SJCRH30 (cell line): ENCODE data around the gene DRC1. TPM values are rescaled to one million over a fixed set of nuclear protein-coding genes. Genes with fewer than 3 reads are reported as not detected.

Source experiments
- DNase-seq, 2 experiments: peaks; one replicate each; pipeline ENCODE4 v3.0.0-alpha.2; 2015 to 2020
- H3K27ac ChIP-seq: fragments of 250-450 bp; sonication (Bioruptor Pico); 2 replicates; pipeline ENCODE4 v1.5.1; 2020; ENCODE audit warnings: mild to moderate bottlenecking, moderate library complexity
- H3K27me3 ChIP-seq: fragments of 250-450 bp; sonication (Bioruptor Pico); 2 replicates; pipeline ENCODE4 v1.5.1; 2020; ENCODE audit warnings: mild to moderate bottlenecking, moderate library complexity
- H3K36me3 ChIP-seq: fragments of 250-450 bp; sonication (Bioruptor Pico); 2 replicates; pipeline ENCODE4 v1.5.1; 2020; ENCODE audit warnings: mild to moderate bottlenecking, moderate library complexity
- H3K4me1 ChIP-seq: fragments of 250-450 bp; sonication (Bioruptor Pico); 2 replicates; pipeline ENCODE4 v1.5.1; 2020; ENCODE audit warnings: mild to moderate bottlenecking, moderate library complexity
- H3K4me3 ChIP-seq: fragments of 250-450 bp; sonication (Bioruptor Pico); 2 replicates; pipeline ENCODE4 v1.5.1; 2020; ENCODE audit warnings: mild to moderate bottlenecking, moderate library complexity
- H3K9me3 ChIP-seq: fragments of 250-450 bp; sonication (Bioruptor Pico); replicated peaks from 2 replicates; pipeline ENCODE4 v1.5.1; 2020; ENCODE audit warnings: mild to moderate bottlenecking, moderate library complexity
- total RNA-seq: library from RNA; depleted of rRNA; stranded (reverse); fragments of >200 nt; shearing (Covaris generic); gene quantifications from 2 replicates; pipeline ENCODE4 v1.2.3, GENCODE V29; 2014

The DRC1 gene
- total RNA-seq, 1 experiment from 2014 or later: 0.24 TPM

DNA sequence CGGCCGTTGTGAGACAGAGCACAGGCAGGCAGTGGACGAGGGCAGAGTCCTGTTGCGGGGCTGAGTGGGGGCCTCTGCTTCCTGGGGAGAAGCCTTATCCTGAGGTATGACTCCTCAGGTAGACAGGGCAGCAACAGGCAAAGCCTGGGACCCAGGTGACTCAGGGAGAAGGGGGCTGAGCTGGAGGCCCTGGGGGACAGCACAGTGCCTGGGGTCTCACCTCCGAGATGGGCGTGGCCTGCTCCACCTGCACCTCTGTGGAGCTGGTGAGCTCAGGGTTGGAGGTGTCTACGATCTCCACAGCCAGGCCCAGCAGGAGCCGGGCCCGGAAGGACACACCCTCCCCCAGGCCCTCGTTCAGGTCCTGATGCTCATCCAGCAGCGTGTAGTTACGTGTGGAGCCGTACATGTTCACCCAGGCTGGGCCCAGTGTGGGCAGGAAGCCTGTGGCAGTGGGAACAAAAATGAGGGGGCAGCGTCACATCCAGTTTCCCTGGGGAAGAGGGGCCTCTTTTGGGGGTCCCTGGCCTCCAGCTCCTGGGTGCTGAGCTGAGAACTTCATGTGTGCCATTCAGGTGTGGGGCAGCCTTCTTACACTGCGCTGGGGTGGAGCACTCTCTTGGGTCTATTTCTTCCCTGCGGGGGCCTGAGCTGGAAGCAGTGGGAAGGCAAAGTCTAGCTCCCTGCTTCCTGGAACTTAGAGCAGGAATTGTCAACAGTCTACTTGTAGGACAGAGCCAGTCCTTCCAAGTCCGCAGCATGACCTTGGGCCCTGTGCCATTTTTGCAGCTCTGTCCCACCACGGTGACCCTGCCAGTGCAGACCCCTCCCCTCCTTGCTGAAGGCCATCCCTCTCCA is 79.1 kb downstream of the DRC1 start:
- Histone ChIP-seq H3K4me1 (peaks cover 15% of the 10 kb centered on the region), H3K27me3 (no peaks in the 10 kb centered on the region), H3K27ac (no peak overlapping the region), H3K4me3 (no peak overlapping the region), H3K9me3 (no peaks in the 10 kb centered on the region), H3K36me3 (no peaks in the 10 kb centered on the region)
- no peak for DNase-seq

DNA sequence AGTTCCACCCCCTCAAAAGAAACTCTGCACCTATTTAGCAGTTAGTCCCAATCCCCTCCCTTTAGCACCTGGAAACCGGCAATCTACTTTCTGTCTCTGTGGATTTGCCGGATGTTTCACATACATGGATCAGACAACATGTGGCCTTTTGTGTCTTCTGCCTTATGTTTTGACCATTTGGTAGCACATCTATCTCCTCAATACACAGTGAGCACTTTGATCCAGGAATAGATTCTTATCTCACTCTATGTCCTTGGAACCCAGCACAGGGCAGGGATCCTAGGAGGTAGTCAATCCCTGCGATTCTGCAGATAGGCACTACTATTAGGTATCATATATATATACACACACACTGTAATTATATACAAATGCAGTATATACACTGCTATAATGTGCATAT is 80.0 kb downstream of the DRC1 start:
- no peaks in the 10 kb centered on the region for H3K9me3 ChIP-seq
- no peak for DNase-seq
- no peaks in the 10 kb centered on the region for H3K36me3 ChIP-seq
- H3K4me1 ChIP-seq: peaks cover 15% of the 10 kb centered on the region
- H3K4me3 ChIP-seq: no peak overlapping the region
- no peak overlapping the region for H3K27ac ChIP-seq
- H3K27me3 ChIP-seq: no peaks in the 10 kb centered on the region

DNA sequence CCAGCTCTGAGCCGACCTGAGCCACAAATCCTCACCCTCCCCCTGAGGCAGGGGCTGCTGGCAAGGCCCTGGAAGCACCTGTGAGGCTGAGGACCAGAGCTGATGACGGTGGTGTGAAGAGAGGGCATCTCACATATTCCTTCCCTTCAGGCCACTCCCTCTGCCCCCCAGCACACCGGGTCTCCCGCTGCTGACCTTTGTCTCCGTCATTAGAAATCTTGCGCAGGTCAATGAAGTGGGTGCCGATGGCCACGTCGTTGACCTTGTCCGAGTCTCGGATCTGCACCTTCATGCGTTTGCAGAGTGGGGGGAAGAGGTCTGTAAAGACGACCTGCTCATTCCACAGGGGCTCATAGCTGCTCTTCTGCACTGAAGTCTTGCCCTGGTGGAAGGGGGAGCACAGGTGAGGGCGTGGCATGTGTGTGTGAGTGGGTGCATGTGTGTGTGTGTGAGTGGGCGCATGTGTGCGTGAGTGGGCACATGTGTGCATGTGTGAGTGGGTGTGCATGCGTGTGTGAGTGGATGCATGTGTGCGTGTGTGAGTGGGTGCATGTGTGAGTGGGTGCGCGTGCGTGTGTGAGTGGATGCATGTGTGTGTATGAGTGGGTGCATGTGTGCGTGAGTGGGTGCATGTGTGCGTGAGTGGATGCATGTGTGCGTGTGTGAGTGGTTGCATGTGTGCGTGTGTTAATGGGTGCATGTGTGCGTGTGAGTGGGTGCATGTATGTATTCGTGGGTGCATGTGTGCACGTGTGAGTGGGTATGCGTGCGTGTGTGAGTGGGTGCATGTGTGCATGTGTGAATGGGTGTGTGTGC is 80.7 kb downstream of the DRC1 start:
- no peak for DNase-seq
- Histone ChIP-seq H3K27ac (no peak overlapping the region), H3K9me3 (no peaks in the 10 kb centered on the region), H3K4me3 (no peak overlapping the region), H3K27me3 (no peaks in the 10 kb centered on the region), H3K36me3 (no peaks in the 10 kb centered on the region), H3K4me1 (peaks cover 15% of the 10 kb centered on the region)

DNA sequence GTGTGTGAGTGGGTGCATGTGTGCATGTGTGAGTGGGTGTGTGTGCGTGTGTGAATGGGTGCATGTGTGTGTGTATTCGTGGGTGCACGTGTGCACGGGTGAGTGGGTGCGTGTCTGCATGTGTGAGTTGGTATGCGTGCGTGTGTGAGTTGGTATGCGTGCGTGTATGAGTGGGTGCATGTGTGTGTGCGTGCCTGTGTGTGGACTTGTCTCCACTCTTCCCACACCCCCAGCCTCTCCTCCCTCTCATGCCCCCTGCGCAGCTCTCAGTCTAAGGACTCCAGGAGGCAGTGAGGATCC is 81.3 kb downstream of the DRC1 start:
- H3K9me3 ChIP-seq: no peaks in the 10 kb centered on the region
- H3K27me3 ChIP-seq: no peaks in the 10 kb centered on the region
- peaks cover 10% of the 10 kb centered on the region; the same call in 1 of the 2 replicates for H3K4me1 ChIP-seq
- H3K36me3 ChIP-seq: no peaks in the 10 kb centered on the region
- H3K27ac ChIP-seq: no peak overlapping the region
- no peak overlapping the region for H3K4me3 ChIP-seq
- DNase-seq: no peak

DNA sequence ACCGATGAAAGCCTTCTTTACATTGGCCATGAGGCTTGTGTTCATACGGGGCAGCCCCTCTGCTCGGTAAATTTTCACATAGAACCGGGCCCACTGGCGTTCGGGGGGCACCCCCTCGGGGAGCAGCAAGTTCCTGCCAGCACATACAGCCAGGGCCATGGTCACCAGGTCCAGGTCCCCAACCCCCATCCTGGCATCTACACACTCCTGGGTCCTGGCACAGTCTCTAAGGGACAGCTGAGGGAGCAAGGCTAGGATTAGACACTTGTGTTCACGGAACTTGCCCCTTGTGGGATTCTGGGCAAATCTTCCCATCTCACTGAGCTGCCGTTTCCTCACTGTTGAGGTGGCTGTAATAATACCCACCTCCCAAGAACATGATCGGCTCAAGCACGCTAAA is 81.8 kb downstream of the DRC1 start:
- no peak overlapping the region for H3K4me3 ChIP-seq
- no peak overlapping the region for H3K27ac ChIP-seq
- H3K27me3 ChIP-seq: no peaks in the 10 kb centered on the region
- no peak for DNase-seq
- H3K9me3 ChIP-seq: no peaks in the 10 kb centered on the region
- no peaks in the 10 kb centered on the region for H3K36me3 ChIP-seq
- peaks cover 7% of the 10 kb centered on the region; the same call in 1 of the 2 replicates for H3K4me1 ChIP-seq

DNA sequence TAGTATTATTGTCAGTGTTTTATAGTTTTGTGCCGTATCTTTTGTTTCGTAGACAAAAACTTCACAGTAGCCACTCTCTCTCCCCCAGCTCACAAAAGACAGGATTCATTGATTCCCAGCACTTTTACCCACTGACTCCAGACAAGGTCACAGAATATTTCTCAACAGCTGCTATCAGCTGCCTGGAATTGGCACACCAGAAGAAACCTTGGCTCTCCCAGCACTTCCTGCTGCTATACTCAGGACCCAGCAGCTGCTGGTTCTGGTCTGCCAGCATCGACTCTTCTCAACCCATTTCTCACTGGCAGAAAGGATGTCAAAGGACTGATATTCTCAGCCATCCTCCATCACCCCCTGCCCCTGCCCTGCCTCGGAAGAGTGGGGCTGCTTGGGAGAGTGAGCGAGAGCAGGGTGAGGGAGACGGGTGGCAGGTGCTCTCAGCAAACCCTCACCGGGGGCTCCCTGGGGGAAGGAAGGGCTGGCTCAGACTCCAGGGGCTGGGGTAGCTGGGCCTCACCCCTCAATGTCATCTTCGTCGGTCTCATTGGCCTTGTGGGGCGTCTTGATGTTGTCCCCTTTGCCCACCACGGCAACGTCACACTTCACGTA is 82.3 kb downstream of the DRC1 start:
- peaks cover 7% of the 10 kb centered on the region; the same call in 1 of the 2 replicates for H3K4me1 ChIP-seq
- no peaks in the 10 kb centered on the region for H3K27me3 ChIP-seq
- no peak overlapping the region for H3K27ac ChIP-seq
- no peaks in the 10 kb centered on the region for H3K36me3 ChIP-seq
- peak in 1 of 2 experiments; percentile 52 for DNase-seq
- H3K4me3 ChIP-seq: no peak overlapping the region
- H3K9me3 ChIP-seq: no peaks in the 10 kb centered on the region

DNA sequence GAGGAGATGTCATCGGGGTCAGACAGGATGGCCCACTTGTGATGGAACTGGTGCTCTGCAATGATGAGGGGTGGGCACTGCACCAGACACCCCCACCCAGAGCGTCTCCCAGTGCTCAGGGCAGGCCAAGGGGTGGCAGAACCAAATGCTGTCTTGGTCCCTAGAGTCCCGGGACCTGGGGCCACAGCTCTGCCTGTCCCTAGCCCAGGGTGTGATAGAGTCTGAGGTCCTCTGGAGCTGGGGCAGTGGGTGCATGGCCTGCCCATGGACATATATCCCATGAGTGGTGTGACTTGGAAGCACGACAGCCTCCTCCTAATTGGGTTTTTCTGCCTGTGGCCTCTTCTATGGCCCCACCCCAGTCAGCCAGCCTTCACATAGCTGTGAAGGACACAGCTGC is 82.9 kb downstream of the DRC1 start:
- Histone ChIP-seq H3K4me1 (peaks cover 7% of the 10 kb centered on the region; the same call in 1 of the 2 replicates), H3K9me3 (no peaks in the 10 kb centered on the region), H3K36me3 (no peaks in the 10 kb centered on the region), H3K27ac (no peak overlapping the region), H3K27me3 (no peaks in the 10 kb centered on the region), H3K4me3 (no peak overlapping the region)
- DNase-seq: no peak

DNA sequence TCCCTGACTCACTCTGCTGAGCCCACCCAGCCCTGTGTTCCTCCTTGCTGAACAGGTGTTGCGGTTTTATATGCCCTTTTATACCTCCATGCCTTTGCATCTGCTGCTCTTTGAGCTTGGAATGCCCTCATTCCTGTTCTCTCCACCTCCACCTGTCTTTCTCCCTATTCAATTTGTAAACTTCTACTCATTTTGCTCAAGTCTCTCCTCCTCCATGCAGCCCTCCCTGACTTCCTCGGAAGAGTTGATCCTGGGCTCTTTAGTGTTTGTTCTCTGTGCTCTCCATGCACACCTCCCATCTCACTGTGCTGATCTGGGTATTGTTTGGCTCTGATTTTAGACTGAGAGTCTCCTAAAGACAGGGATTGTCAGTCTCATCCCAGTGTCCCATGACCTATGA is 83.4 kb downstream of the DRC1 start:
- Histone ChIP-seq H3K9me3 (no peaks in the 10 kb centered on the region), H3K4me3 (no peak overlapping the region), H3K36me3 (no peaks in the 10 kb centered on the region), H3K27ac (no peak overlapping the region), H3K27me3 (no peaks in the 10 kb centered on the region), H3K4me1 (peaks cover 7% of the 10 kb centered on the region; the same call in 1 of the 2 replicates)
- DNase-seq: no peak

DNA sequence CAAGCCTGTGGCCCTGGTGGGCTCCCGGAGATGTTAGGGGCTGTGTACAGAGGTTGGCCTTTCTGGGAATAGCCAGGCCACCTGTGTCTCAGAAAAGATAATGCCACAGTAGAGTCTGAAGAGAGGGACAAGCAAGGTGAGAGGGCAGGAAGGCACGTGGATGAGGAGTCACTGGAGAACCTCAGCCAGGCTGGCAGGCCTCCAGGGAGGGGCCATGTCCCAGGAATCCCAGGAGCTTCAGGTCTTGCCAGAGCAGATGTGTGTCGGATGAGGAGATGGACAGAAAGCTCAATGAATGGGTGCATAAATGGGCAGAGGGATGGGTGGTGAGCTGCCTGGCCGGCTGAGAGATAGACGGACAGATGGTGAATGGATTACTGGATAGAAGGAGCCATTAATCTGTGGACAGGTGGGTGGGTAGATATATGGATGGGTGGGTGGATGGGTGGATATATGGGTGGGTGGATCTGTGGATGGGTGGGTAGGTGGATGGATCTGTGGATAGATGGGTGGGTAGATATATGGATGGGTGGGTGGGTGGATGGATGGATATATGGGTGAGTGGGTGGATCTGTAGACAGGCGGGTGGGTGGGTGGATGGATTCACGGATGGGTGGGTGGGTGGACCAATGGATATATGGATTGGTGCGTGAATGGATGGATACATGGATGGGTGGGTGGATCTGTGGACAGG is 84.2 kb downstream of the DRC1 start:
- DNase-seq: no peak
- Histone ChIP-seq H3K9me3 (no peaks in the 10 kb centered on the region), H3K4me3 (no peak overlapping the region), H3K4me1 (peaks cover 7% of the 10 kb centered on the region; the same call in 1 of the 2 replicates), H3K27me3 (peaks cover 4% of the 10 kb centered on the region), H3K36me3 (no peaks in the 10 kb centered on the region), H3K27ac (no peak overlapping the region)

DNA sequence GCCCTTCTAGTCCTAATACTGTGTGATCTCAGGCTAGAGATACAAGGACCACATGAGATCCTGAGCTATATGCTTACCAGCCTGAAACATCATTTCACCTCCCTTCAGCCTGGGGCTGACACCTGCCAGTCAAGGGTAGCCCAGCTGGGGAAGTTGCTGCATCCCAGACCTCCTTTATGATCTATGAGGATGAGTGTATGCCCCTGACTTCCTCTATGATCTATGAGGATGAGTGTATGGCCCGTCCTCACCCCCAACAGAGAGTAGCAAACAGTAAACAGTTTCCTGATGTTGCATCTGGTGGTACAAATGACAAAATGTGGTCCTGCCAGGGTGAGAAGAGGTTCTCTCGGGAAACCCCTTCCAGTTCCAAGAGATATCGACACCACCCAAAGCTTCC is 85.1 kb downstream of the DRC1 start:
- no peaks in the 10 kb centered on the region for H3K9me3 ChIP-seq
- no peak overlapping the region for H3K27ac ChIP-seq
- peaks cover 4% of the 10 kb centered on the region for H3K27me3 ChIP-seq
- no peaks in the 10 kb centered on the region for H3K36me3 ChIP-seq
- peaks cover 7% of the 10 kb centered on the region; the same call in 1 of the 2 replicates for H3K4me1 ChIP-seq
- no peak for DNase-seq
- no peak overlapping the region for H3K4me3 ChIP-seq

DNA sequence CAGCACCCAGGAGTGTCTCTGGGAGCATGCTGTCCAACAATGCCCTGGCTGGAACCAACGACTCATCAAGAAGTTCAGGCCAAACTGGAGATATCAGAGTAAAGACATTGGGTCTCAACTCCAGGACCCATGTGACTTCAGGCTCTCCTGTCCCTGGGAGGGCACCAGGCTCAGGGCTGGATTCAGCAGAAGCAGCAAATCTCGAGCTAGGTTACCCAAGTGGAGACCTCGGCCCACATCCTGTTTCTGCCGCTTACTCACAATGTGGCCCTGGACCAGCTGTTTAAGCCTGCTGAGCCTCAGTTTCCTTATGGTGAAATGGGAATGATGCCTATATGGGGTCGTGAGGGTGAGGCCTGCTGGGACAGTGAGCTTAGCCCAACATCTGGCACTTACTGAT is 85.5 kb downstream of the DRC1 start:
- H3K9me3 ChIP-seq: no peaks in the 10 kb centered on the region
- peaks cover 7% of the 10 kb centered on the region; the same call in 1 of the 2 replicates for H3K4me1 ChIP-seq
- no peaks in the 10 kb centered on the region for H3K36me3 ChIP-seq
- peaks cover 4% of the 10 kb centered on the region for H3K27me3 ChIP-seq
- no peak overlapping the region for H3K4me3 ChIP-seq
- no peak overlapping the region for H3K27ac ChIP-seq
- DNase-seq: no peak

DNA sequence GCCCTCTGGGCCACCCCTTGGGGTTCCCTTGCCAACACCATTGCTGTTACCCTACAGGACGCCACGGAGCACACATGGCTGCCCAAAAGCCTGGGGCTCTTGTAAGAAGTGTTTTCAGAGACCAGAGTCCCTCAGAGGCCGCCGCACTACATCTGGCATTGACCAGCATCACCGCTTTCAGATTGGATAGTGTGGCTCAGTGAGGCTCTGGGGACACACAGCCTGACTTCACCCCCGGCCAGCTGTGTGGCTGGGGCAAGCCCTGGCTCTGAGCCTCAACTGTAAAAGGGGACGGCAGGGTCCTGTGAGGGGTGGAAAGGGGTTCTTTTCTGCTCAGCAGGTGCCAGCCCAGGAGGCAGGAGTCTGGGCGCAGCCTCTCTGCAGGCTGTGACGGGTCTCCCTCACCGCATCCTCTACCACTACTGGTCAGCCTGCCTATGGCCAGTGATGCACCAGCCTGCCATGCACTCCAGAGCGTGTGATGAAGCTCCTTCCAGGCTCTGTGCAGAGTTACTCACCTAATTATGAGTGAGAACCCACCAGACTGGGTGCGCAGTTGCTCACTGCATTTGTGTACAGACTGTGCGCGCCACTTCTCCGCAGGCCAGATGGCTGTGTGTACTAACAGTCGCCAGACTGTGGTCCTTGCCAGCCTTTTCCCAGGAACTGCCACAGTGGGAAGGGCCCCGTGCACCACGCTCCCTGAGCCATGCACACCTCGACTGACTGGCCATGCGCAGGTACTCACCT is 86.9 kb downstream of the DRC1 start:
- Histone ChIP-seq H3K36me3 (no peaks in the 10 kb centered on the region), H3K27ac (no peak overlapping the region)

DNA sequence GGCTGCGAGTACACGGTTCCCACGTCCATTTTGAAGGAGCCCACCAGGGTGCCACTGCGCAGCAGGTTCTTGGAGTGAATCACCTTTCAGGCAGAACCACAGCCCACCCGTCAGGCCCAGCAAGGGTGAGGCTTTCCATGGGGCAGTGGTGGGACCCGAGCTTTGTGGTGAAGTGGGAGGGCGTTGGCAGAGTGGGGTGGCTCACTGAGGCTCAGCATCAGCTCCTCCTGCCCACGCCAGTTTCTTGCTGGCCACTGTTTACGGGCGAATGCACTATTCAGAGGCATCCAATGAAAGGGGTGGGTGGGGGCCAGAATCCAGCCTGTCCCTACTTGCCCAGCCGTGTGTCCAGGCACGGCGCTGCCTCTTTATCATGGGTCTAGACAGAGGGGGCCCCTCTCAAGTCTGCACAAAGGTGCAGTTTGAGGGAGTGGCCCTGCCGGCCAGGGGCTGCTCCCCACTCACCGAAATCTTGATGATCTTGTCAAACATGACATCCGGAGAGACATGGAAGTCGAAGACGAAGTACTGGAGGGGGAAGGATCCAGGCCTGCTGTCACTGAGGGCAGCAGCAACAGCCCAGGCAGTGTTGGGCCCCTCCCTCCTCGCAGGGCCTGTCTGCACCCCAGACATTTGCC is 87.6 kb downstream of the DRC1 start:
- Histone ChIP-seq H3K4me3 (no peak overlapping the region), H3K9me3 (no peaks in the 10 kb centered on the region), H3K27me3 (peaks cover 11% of the 10 kb centered on the region), H3K4me1 (no peaks in the 10 kb centered on the region), H3K36me3 (no peaks in the 10 kb centered on the region), H3K27ac (no peak overlapping the region)
- no peak for DNase-seq

More for the DNA sequence above, 86.9 kb downstream of the DRC1 start:
- Histone ChIP-seq H3K9me3 (no peaks in the 10 kb centered on the region), H3K4me3 (no peak overlapping the region), H3K4me1 (peaks cover 2% of the 10 kb centered on the region; the same call in 1 of the 2 replicates), H3K27me3 (peaks cover 11% of the 10 kb centered on the region)
- DNase-seq: no peak
